SK-N-SH (cell line): ENCODE data around the gene HOXA2. TPM values are rescaled to one million over a fixed set of nuclear protein-coding genes. Genes with fewer than 3 reads are reported as not detected.

Experiments used
- CTCF ChIA-PET: fragments of 300-600, 350-600 bp; formaldehyde crosslinking; extraction: SDS; loops from one replicate; lab custom pipeline; 2021; lab: Yijun Ruan, JAX
- POLR2A ChIA-PET: fragments of 350-600 bp; sonication (Branson Sonifier 250); formaldehyde crosslinking; extraction: SDS; loops from one replicate; lab custom pipeline; 2020; ENCODE audit warnings: antibody characterized with exemption, inconsistent platforms; lab: Yijun Ruan, JAX
- DNase-seq: peaks from one replicate; pipeline ENCODE4 v3.0.0; 2012
- H2AFZ ChIP-seq: fragments of 200-600 bp; sonication (generic); 2 replicates; pipeline ENCODE4 v1.8.1; 2016; ENCODE audit warnings: antibody characterized with exemption, mild to moderate bottlenecking, low read depth
- H3F3A ChIP-seq: fragments of 200-600 bp; sonication (generic); replicated peaks from 2 replicates; pipeline ENCODE3; 2016; ENCODE audit warnings: antibody characterized with exemption, mild to moderate bottlenecking; ENCODE audit not compliant: insufficient read depth
- H3K27ac ChIP-seq, 2 experiments: fragments of 200-500 bp in 1 of 2; fragments of 200-600 bp in 1 of 2; sonication (Bioruptor generic) in 1 of 2; sonication (generic), shearing (Covaris generic) in 1 of 2; 2 replicates each; pipeline versions ENCODE4 v1.5.1 to v1.6.1; 2014 to 2016; ENCODE audit warnings: low read depth in 2 of 2, inconsistent platforms in 1 of 2, low read length in 1 of 2, mild to moderate bottlenecking in 1 of 2, mixed read lengths in 1 of 2
- H3K27me3 ChIP-seq: fragments of 200-600 bp; sonication (generic), shearing (Covaris generic); 2 replicates; pipeline ENCODE4 v1.6.1; 2016; ENCODE audit warnings: mixed run types; ENCODE audit not compliant: insufficient read depth
- H3K36me3 ChIP-seq, 2 experiments: fragments of 200-500 bp in 1 of 2; fragments of 200-600 bp in 1 of 2; sonication (Bioruptor generic) in 1 of 2; sonication (generic) in 1 of 2; replicated peaks in 1 of 2; 2 replicates each; pipeline versions ENCODE3 to v1.5.1; 2014 to 2016; ENCODE audit warnings: low read length in 1 of 2, mild to moderate bottlenecking in 1 of 2; ENCODE audit not compliant: insufficient read depth in 2 of 2, control insufficient read depth in 1 of 2
- H3K4me1 ChIP-seq, 2 experiments: fragments of 200-500 bp in 1 of 2; fragments of 200-600 bp in 1 of 2; sonication (Bioruptor generic) in 1 of 2; sonication (generic), shearing (Covaris generic) in 1 of 2; 2 replicates each; pipeline versions ENCODE4 v1.5.1 to v1.6.1; 2014 to 2016; ENCODE audit warnings: low read depth in 1 of 2, low read length in 1 of 2, mixed run types in 1 of 2; ENCODE audit not compliant: insufficient read depth in 2 of 2, control insufficient read depth in 1 of 2
- H3K4me2 ChIP-seq: fragments of 200-600 bp; sonication (generic), shearing (Covaris generic); 2 replicates; pipeline ENCODE4 v1.6.1; 2017; ENCODE audit warnings: mixed run types
- H3K4me3 ChIP-seq, 2 experiments: fragments of 200-500 bp in 1 of 2; fragments of 200-600 bp in 1 of 2; sonication (Bioruptor generic) in 1 of 2; sonication (generic), shearing (Covaris generic) in 1 of 2; 2 replicates each; pipeline versions ENCODE4 v1.5.1 to v1.8.1; 2014 to 2016; ENCODE audit warnings: low read depth in 2 of 2, inconsistent platforms in 1 of 2, low read length in 1 of 2, mild to moderate bottlenecking in 1 of 2, mixed read lengths in 1 of 2, moderate library complexity in 1 of 2
- H3K79me2 ChIP-seq: fragments of 200-600 bp; sonication (generic); 2 replicates; pipeline ENCODE4 v1.8.1; 2017; ENCODE audit warnings: mild to moderate bottlenecking; ENCODE audit not compliant: insufficient read depth
- H3K9ac ChIP-seq: fragments of 200-600 bp; sonication (generic); 2 replicates; pipeline ENCODE4 v1.6.1; 2017; ENCODE audit warnings: mixed run types
- H3K9me2 ChIP-seq: fragments of 200-600 bp; sonication (generic); 2 replicates; pipeline ENCODE4 v1.6.1; 2017; ENCODE audit warnings: mixed run types
- H3K9me3 ChIP-seq: fragments of 200-600 bp; sonication (generic); 2 replicates; pipeline ENCODE4 v1.6.1; 2017; ENCODE audit warnings: mixed run types, mild to moderate bottlenecking, moderate library complexity
- H4K20me1 ChIP-seq: fragments of 200-600 bp; sonication (generic); 2 replicates; pipeline ENCODE4 v1.6.1; 2017; ENCODE audit warnings: mild to moderate bottlenecking, mixed run types; ENCODE audit not compliant: insufficient read depth
- CHD2 ChIP-seq: fragments of 150-350 bp; IDR thresholded peaks from 2 replicates; pipeline ENCODE4 v1.6.1; 2018; ENCODE audit warnings: low read length; ENCODE audit not compliant: partially characterized antibody
- EZH2phosphoT487 ChIP-seq: fragments of 200-600 bp; sonication (generic); IDR thresholded peaks from 2 replicates; pipeline ENCODE4 v1.6.1; 2017; ENCODE audit warnings: low read depth, mixed run types, mild to moderate bottlenecking, antibody characterized with exemption, moderate library complexity, borderline replicate concordance
- FOXJ3 ChIP-seq: sonication (generic); formaldehyde crosslinking; IDR thresholded peaks from 2 replicates; pipeline ENCODE4 v1.5.1; 2020; ENCODE audit warnings: mild to moderate bottlenecking, missing genetic modification reagents
- GATA2 ChIP-seq: sonication (generic); formaldehyde crosslinking; IDR thresholded peaks from 2 replicates; pipeline ENCODE4 v1.5.0; 2020; ENCODE audit warnings: mild to moderate bottlenecking, missing genetic modification reagents
- JUND ChIP-seq: IDR thresholded peaks from 2 replicates; pipeline ENCODE4 v1.4.0; 2012
- POLR2AphosphoS5 ChIP-seq: IDR thresholded peaks from 2 replicates; pipeline ENCODE4 v1.6.1; 2012; ENCODE audit warnings: low read depth, low read length
- RCOR1 ChIP-seq: fragments of 150-350 bp; IDR thresholded peaks from 2 replicates; pipeline ENCODE4 v1.6.1; 2017; ENCODE audit warnings: antibody characterized with exemption, low read length
- RFX5 ChIP-seq: IDR thresholded peaks from 2 replicates; pipeline ENCODE4 v1.6.1; 2012; ENCODE audit warnings: mild to moderate bottlenecking, improper control_type of control experiment, low read length
- WGBS: methylation state at CpG from one replicate; pipeline ENCODE4 v1.1.6; 2017; ENCODE audit warnings: low lambda C conversion rate; 5-methylcytosine and 5-hydroxymethylcytosine counted together
- polyA plus RNA-seq, 3 experiments: library from polyadenylated mRNA; depleted of rRNA; stranded (reverse); fragments of >200 nt; gene quantifications; 2 replicates each; pipeline ENCODE4 v1.2.3, GENCODE V29; 2012
- small RNA-seq, 7 experiments: library from RNA; depleted of rRNA; stranded (forward); fragments of <200 nt; gene quantifications; one replicate each; pipeline ENCODE3, GENCODE V24; 2012
- TF ChIP-seq, protein P1 (sequence below): IDR thresholded peaks from 2 replicates; pipeline ENCODE4 v1.4.0; 2012; ENCODE audit warnings: low read depth
- TF ChIP-seq, protein P2 (sequence below): IDR thresholded peaks from 2 replicates; pipeline ENCODE4 v1.6.1; 2012; ENCODE audit warnings: mild to moderate bottlenecking, low read depth, low read length, moderate library complexity

The HOXA2 gene
- polyA plus RNA-seq, 1 of the 3 experiments (the other 2 are of a cell fraction): not detected

DNA sequence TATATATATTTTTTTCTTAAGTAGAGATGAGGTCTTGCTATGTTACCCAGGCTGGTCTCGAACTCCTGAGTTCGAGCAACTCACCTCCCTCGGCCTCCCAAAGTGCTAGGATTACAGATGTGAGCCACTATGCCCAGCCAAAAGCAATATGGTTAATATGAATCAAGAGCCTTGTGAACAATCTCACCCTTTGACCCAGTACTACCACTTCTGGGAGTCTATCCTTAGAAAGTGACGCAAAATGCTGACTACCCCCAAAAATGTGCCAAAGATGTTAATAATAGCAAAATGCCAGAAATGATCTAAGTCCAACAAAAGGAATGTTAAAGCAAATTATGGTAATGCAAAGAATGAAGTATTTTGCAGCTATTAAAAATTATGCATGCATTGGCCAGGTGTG, 51.0 kb downstream of the HOXA2 start:
- TF ChIP-seq EZH2phosphoT487 (no peak), POLR2AphosphoS5 (no peak), GATA2 (CRISPR knock-in tag) (no peak), FOXJ3 (no peak), RCOR1 (no peak), JUND (no peak), RFX5 (no peak), CHD2 (no peak)
- TF ChIP-seq, protein P1, sequence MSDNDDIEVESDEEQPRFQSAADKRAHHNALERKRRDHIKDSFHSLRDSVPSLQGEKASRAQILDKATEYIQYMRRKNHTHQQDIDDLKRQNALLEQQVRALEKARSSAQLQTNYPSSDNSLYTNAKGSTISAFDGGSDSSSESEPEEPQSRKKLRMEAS: no peak
- TF ChIP-seq, protein P2, sequence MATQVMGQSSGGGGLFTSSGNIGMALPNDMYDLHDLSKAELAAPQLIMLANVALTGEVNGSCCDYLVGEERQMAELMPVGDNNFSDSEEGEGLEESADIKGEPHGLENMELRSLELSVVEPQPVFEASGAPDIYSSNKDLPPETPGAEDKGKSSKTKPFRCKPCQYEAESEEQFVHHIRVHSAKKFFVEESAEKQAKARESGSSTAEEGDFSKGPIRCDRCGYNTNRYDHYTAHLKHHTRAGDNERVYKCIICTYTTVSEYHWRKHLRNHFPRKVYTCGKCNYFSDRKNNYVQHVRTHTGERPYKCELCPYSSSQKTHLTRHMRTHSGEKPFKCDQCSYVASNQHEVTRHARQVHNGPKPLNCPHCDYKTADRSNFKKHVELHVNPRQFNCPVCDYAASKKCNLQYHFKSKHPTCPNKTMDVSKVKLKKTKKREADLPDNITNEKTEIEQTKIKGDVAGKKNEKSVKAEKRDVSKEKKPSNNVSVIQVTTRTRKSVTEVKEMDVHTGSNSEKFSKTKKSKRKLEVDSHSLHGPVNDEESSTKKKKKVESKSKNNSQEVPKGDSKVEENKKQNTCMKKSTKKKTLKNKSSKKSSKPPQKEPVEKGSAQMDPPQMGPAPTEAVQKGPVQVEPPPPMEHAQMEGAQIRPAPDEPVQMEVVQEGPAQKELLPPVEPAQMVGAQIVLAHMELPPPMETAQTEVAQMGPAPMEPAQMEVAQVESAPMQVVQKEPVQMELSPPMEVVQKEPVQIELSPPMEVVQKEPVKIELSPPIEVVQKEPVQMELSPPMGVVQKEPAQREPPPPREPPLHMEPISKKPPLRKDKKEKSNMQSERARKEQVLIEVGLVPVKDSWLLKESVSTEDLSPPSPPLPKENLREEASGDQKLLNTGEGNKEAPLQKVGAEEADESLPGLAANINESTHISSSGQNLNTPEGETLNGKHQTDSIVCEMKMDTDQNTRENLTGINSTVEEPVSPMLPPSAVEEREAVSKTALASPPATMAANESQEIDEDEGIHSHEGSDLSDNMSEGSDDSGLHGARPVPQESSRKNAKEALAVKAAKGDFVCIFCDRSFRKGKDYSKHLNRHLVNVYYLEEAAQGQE: no peak
- Histone ChIP-seq H3K9me3 (no peaks in the 10 kb centered on the region), H3K27me3 (no peaks in the 10 kb centered on the region; the same call in 1 of the 2 replicates), H3K4me3 (no peak overlapping the region), H3K9ac (no peak overlapping the region), H3K9me2 (no peaks in the 10 kb centered on the region), H3K4me1 (no peaks in the 10 kb centered on the region), H3F3A (peaks cover 7% of the 10 kb centered on the region), H4K20me1 (no peaks in the 10 kb centered on the region), H2AFZ (no peak overlapping the region), H3K36me3 (no peaks in the 10 kb centered on the region), H3K4me2 (no peak overlapping the region), H3K79me2 (no peaks in the 10 kb centered on the region), H3K27ac (no peak overlapping the region)
- DNase-seq: no peak
- WGBS: 15% methylated on average over 4 of the region's 4 CpGs
- CTCF ChIA-PET: no interaction called here
- POLR2A ChIA-PET: no interaction called here

Small RNA genes lying within 50 kb of the gene (small RNA-seq; reads per million reads assigned to genes)
- gene AC004080.5: 0 reads per million in 7 experiments
- 0 reads per million in 7 experiments for gene RF01977

Other genes starting within 250 kb of the HOXA2 start
- 0.69 and 0.91 TPM in 2 replicates for gene SKAP2, start 238.1 kb downstream of the HOXA2 start, polyA plus RNA-seq (2012; rRNA removed)
- gene HOXA1, start 6.7 kb downstream of the HOXA2 start, polyA plus RNA-seq (2012; rRNA removed): not detected in 2 replicates
- gene HOXA4, start 28.1 kb upstream of the HOXA2 start, polyA plus RNA-seq (2012; rRNA removed): not detected in 2 replicates
- gene HOXA5, start 41.0 kb upstream of the HOXA2 start, polyA plus RNA-seq (2012; rRNA removed): not detected in 2 replicates
- not detected in 2 replicates for gene HOXA6, start 45.1 kb upstream of the HOXA2 start, polyA plus RNA-seq (2012; rRNA removed)
- 0.15 TPM in 1 of 2 replicates, not detected in the other for gene HOXA3, start 49.9 kb upstream of the HOXA2 start, polyA plus RNA-seq (2012; rRNA removed)
- not detected in 2 replicates for gene HOXA7, start 54.0 kb upstream of the HOXA2 start, polyA plus RNA-seq (2012; rRNA removed)
- not detected in 2 replicates for gene HOXA9, start 62.9 kb upstream of the HOXA2 start, polyA plus RNA-seq (2012; rRNA removed)
- not detected in 2 replicates for gene HOXA10, start 71.6 kb upstream of the HOXA2 start, polyA plus RNA-seq (2012; rRNA removed)
- not detected in 2 replicates for gene HOXA11, start 82.5 kb upstream of the HOXA2 start, polyA plus RNA-seq (2012; rRNA removed)
- not detected in 2 replicates for gene HOXA13, start 97.4 kb upstream of the HOXA2 start, polyA plus RNA-seq (2012; rRNA removed)
- not detected in 2 replicates for gene EVX1, start 140.1 kb upstream of the HOXA2 start, polyA plus RNA-seq (2012; rRNA removed)